ENCODE data around the gene CCT8. TPM values are rescaled to one million over a fixed set of nuclear protein-coding genes. Genes with fewer than 3 reads are reported as not detected.
A peak's percentile ranks its signal among the peaks of the same experiment; 100 is the strongest.

The CCT8 gene
- total RNA-seq, 2 experiments from 2014 or later: 184 to 185 TPM

DNA sequence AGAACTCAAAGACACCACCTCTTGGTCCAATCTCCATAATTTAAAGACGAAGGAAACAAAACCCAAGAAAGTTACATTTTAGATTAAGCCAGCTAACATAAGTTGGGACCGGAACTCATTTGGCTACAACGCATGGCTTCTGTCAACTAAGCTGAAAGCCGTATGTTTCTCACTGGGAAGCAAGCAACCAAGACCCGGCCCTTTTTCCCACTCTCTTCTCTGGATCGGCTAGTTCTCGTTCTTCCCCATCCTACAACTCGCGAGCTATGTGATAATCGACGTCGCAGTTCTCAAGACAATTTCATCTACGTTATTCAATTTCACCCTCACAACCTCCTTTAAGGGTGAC, 601 bp downstream of the CCT8 start:
- no peak for DNase-seq
- Mint-ChIP-seq H3K36me3 (peaks cover 15% of the 10 kb centered on the region), H3K27me3 (no peaks in the 10 kb centered on the region), H3K27ac (peak overlapping the region; percentile 99), H3K4me3 (peak overlapping the region; percentile 99), H3K9me3 (peaks cover 2% of the 10 kb centered on the region), H3K4me1 (peaks cover 39% of the 10 kb centered on the region)
- no peak for ATAC-seq (ENCODE audit: low read depth)
- POLR2A ChIA-PET: interaction anchor here (1.1 to 4.1 kb wide), 7 partner anchors 13 to 226 kb away, joined by 4 to 18 read pairs (median 14); partner anchors contain the start of genes BACH1, LTN1, RWDD2B and USP16

DNA sequence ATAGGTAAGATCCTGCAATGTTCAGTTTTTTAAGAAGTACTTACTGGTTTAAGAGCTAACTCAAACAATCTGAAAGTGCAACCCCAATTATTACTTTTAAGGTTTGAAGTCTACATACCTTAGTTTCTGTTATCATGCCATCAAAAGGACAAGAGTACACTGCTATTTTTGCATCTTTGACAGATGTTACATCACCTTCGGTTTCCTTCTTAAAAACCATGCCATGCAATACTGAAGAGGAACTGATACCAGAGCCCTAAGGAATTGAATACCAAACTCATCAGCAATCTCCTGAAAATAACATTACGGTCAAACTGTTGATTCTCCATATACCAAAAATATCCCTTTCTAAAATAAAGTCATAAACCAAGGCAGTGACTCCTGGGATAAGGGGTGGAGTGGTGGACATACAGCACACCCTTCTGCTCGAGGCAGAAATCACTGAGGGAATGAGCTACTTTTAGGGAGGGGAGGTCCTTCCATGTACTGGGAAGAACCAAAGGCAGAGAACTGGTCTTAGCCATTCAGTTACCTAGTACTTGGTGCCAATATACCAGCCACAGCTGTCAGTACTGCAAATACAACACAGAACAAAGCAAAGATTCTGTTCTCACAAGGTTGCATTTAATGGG, 8.5 kb downstream of the CCT8 start:
- H3K27ac Mint-ChIP-seq: no peak overlapping the region
- no peak overlapping the region for H3K4me3 Mint-ChIP-seq
- DNase-seq (no peak), ATAC-seq (ENCODE audit: low read depth) (no peak)
- peaks cover 52% of the 10 kb centered on the region for H3K36me3 Mint-ChIP-seq
- H3K9me3 Mint-ChIP-seq: no peaks in the 10 kb centered on the region
- POLR2A ChIA-PET: interaction anchor here (0.7 kb wide), 1 partner anchor 62 kb away, joined by 3 read pairs; no protein-coding TSS in a partner anchor
- H3K27me3 Mint-ChIP-seq: no peaks in the 10 kb centered on the region
- peaks cover 7% of the 10 kb centered on the region for H3K4me1 Mint-ChIP-seq

DNA sequence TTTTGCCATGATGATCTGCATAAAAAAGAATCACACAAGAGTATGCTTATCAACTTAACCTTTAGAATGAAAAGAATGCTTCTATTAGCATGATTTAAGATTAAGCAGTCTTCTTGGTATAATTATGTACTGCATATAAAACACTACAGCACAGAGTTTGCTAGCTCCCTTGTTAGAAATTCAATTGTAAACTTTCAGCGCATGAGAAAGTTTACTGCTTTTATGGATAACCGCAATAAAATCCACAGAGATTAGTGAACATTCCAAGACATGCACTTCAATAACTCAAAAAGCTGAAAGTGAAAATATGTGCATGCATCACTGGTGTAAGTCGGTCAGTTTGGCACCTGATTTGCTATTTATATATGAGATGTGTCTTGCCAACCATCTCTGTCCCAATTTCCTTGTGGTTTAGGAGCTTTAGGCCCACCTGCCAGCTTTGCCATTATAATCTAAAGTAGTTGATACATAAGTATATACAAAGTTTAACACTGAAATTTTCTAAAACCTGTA, 16.9 kb downstream of the CCT8 start:
- POLR2A ChIA-PET: no interaction called here
- no peak overlapping the region for H3K4me3 Mint-ChIP-seq
- H3K27me3 Mint-ChIP-seq: no peaks in the 10 kb centered on the region
- ATAC-seq (ENCODE audit: low read depth): no peak
- peaks cover 4% of the 10 kb centered on the region for H3K4me1 Mint-ChIP-seq
- peaks cover 32% of the 10 kb centered on the region for H3K36me3 Mint-ChIP-seq
- no peak overlapping the region for H3K27ac Mint-ChIP-seq
- no peaks in the 10 kb centered on the region for H3K9me3 Mint-ChIP-seq
- no peak for DNase-seq

DNA sequence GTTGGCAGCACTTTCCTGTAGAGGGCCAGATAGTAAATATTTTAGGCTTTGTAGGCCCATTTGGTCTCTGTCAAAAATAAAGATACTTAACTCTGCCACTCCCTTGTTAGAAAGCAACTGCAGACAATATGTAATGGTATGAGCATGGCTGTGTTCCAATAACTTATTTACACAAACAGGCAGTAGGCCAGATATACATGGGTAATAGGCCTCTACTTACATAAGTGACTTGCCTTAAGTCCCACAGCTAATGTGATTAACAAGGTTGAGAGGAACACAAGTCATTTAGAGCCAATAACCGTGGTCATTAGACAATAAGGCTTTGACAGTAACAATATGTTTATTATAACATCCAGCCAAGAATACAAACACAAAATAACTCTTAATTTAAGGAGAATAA, 17.4 kb downstream of the CCT8 start:
- H3K27ac Mint-ChIP-seq: no peak overlapping the region
- H3K36me3 Mint-ChIP-seq: peaks cover 26% of the 10 kb centered on the region
- H3K4me1 Mint-ChIP-seq: peaks cover 3% of the 10 kb centered on the region
- ATAC-seq (ENCODE audit: low read depth) (no peak), DNase-seq (no peak)
- H3K27me3 Mint-ChIP-seq: no peaks in the 10 kb centered on the region
- no peak overlapping the region for H3K4me3 Mint-ChIP-seq
- no peaks in the 10 kb centered on the region for H3K9me3 Mint-ChIP-seq
- POLR2A ChIA-PET: no interaction called here

DNA sequence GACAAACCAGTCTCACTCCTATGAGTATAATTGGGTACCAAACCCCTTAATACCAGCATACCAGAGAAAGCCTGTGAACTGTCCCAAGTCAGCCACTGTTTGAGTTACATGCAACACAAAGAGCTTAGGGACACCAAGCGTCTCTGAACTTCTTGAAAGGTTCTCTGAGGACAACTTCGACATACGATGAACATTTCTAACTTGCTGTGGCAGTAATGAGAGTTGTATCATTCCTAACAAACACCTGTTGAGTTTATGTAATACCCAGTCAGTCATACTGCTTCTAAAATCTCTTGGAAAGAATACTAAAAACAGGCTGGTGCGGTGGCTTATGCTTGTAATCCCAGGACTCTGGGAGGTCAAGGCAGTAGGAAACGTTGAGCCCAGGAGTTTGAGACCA, 18.4 kb downstream of the CCT8 start:
- POLR2A ChIA-PET: interaction anchor here (0.7 kb wide), 1 partner anchor 14 kb away, joined by 6 read pairs; no protein-coding TSS in a partner anchor
- Mint-ChIP-seq H3K36me3 (peaks cover 22% of the 10 kb centered on the region), H3K27me3 (no peaks in the 10 kb centered on the region), H3K4me3 (no peak overlapping the region), H3K9me3 (no peaks in the 10 kb centered on the region), H3K27ac (no peak overlapping the region), H3K4me1 (peaks cover 3% of the 10 kb centered on the region)
- no peak for DNase-seq
- ATAC-seq (ENCODE audit: low read depth): no peak

DNA sequence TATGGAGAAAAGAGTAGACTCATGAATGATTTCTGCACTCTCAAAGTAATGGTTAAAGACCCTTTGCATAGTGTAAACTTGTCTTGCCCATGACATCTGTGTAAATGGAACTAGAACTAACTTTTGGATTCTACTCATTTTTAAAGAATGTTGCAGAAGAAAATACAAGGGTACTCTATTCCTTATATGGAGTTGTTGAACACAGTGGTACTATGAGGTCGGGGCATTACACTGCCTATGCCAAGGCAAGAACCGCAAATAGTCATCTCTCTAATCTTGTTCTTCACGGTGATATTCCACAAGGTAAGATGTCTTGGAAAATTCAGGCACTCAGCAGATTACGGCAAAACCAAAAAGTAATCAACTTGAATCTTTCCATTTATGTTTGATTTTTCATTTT, 19.8 kb downstream of the CCT8 start:
- no peak overlapping the region for H3K4me3 Mint-ChIP-seq
- no peaks in the 10 kb centered on the region for H3K9me3 Mint-ChIP-seq
- POLR2A ChIA-PET: interaction anchor here (1.5 kb wide), 1 partner anchor 17 kb away, joined by 4 read pairs; no protein-coding TSS in a partner anchor

DNA sequence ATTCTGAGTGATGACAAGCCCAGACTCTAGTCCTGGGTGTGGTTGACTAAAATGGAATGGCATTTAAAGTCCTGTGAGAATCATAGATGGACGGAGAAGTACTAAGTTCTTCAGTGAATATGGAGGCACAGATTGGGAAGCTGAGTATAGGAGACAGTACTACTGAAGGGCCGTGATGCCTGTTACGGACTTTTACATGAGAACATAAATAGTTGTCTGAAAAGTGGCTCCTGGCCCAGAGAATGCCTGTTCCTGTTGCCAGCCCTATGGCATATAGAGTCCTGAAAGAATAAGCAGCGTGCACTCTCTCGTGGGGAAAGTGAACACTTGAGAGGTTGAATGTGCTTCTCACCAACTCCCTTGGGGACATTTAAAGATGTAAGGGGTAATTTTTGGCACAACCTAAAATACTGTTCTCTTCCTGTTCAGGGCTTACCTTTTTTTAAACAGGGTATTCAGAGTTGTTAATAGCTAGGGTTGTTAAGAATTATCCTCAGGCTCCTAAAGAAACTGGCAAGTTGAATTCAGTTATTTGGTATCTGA, 20.4 kb downstream of the CCT8 start:
- H3K4me1 Mint-ChIP-seq: peaks cover 3% of the 10 kb centered on the region
- POLR2A ChIA-PET: interaction anchor here (1.5 kb wide), 1 partner anchor 17 kb away, joined by 4 read pairs; no protein-coding TSS in a partner anchor
- ATAC-seq (ENCODE audit: low read depth) (no peak), DNase-seq (no peak)
- H3K4me3 Mint-ChIP-seq: no peak overlapping the region
- H3K27ac Mint-ChIP-seq: no peak overlapping the region
- H3K27me3 Mint-ChIP-seq: no peaks in the 10 kb centered on the region
- H3K9me3 Mint-ChIP-seq: no peaks in the 10 kb centered on the region
- H3K36me3 Mint-ChIP-seq: peaks cover 25% of the 10 kb centered on the region

More for the DNA sequence above, 19.8 kb downstream of the CCT8 start:
- DNase-seq (no peak), ATAC-seq (ENCODE audit: low read depth) (no peak)
- H3K27me3 Mint-ChIP-seq: no peaks in the 10 kb centered on the region
- H3K36me3 Mint-ChIP-seq: peaks cover 24% of the 10 kb centered on the region
- H3K4me1 Mint-ChIP-seq: peaks cover 3% of the 10 kb centered on the region
- H3K27ac Mint-ChIP-seq: no peak overlapping the region

DNA sequence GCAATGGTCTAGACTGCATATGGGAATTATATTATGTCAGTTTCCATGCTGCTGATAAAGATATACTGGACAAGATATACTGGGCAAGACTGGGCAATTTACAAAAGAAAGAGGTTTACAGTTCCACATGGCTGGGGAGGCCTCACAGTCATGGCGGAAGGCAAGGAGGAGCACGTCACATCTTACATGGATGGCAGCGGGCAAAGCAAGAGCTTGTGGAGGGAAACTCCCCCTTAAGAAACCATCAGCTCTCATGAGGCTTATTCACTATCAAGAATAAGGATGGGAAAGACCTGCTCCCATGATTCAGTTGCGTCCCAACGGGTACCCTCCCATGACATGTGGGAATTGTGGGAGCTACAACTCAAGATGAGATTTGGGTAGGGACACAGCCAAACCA, 21.2 kb downstream of the CCT8 start:
- POLR2A ChIA-PET: interaction anchor here (1.5 kb wide), 1 partner anchor 18 kb away, joined by 4 read pairs; no protein-coding TSS in a partner anchor
- DNase-seq (no peak), ATAC-seq (ENCODE audit: low read depth) (no peak)
- no peaks in the 10 kb centered on the region for H3K27me3 Mint-ChIP-seq
- no peaks in the 10 kb centered on the region for H3K9me3 Mint-ChIP-seq
- peaks cover 3% of the 10 kb centered on the region for H3K4me1 Mint-ChIP-seq
- no peak overlapping the region for H3K27ac Mint-ChIP-seq
- H3K4me3 Mint-ChIP-seq: no peak overlapping the region
- H3K36me3 Mint-ChIP-seq: peaks cover 26% of the 10 kb centered on the region

DNA sequence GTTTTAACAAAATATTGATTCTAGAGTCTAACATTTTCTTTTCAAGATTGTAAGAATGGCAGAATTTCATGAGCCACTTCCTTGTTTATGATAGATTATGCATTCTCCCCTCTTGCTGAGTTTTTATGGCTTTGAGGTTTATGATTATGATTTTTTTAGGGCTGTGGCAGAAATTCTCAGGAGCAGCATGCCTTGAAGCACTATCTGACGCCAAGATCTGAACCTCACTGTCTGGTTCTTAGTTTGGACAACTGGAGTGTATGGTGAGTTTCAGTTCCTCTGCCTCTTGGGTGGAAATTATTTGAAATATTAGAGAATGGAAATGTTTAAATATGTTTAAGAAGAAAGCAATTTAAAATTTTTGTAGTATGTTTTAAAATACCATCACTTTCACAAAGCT, 38.8 kb downstream of the CCT8 start:
- H3K4me3 Mint-ChIP-seq: no peak overlapping the region
- no peaks in the 10 kb centered on the region for H3K9me3 Mint-ChIP-seq
- POLR2A ChIA-PET: no interaction called here
- H3K27ac Mint-ChIP-seq: no peak overlapping the region
- no peak for DNase-seq
- ATAC-seq (ENCODE audit: low read depth): no peak
- H3K27me3 Mint-ChIP-seq: no peaks in the 10 kb centered on the region
- peaks cover 11% of the 10 kb centered on the region for H3K4me1 Mint-ChIP-seq
- H3K36me3 Mint-ChIP-seq: peaks cover 23% of the 10 kb centered on the region

DNA sequence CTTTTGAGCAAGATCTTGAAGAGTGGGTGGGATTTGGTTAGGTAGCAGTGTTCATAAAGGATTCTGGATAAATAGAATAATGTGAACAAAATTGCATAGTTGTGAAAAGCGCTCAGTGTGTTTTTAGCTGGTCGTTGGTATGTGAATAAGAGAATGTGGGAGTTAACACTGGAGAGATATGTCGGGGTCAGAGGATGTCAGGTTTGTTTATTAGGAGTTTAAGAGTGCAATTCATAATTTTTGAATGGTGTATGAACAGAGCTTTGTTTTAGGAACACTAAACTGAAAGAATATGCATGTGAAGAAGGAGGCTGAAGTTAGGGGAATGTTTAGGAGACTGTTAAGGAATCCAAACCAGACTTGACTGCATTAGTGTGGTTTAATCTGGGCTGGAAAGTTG, 39.6 kb downstream of the CCT8 start:
- no peak overlapping the region for H3K4me3 Mint-ChIP-seq
- DNase-seq (no peak), ATAC-seq (ENCODE audit: low read depth) (no peak)
- no peaks in the 10 kb centered on the region for H3K9me3 Mint-ChIP-seq
- POLR2A ChIA-PET: no interaction called here
- H3K4me1 Mint-ChIP-seq: peaks cover 12% of the 10 kb centered on the region
- no peaks in the 10 kb centered on the region for H3K27me3 Mint-ChIP-seq
- H3K36me3 Mint-ChIP-seq: peaks cover 22% of the 10 kb centered on the region
- H3K27ac Mint-ChIP-seq: no peak overlapping the region

DNA sequence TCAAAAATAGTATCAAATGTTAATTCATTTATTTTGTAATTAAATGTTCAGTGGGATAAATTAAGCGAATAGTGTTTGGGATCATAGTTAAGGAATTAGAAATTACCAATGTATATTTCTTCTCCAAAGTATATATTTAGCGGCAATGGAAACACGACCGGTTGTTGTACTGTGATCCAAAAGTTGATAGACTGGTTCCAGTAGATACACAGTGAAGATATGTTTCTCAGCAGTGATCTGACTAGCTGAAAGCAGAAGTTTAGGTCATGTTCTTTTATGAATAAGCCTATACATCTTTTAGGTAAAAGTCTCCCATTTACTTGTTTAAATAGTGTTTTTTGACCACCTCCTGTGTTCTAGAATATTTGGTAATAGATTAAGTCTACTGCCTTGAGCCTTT, 40.1 kb downstream of the CCT8 start:
- H3K4me3 Mint-ChIP-seq: no peak overlapping the region
- H3K9me3 Mint-ChIP-seq: no peaks in the 10 kb centered on the region

DNA sequence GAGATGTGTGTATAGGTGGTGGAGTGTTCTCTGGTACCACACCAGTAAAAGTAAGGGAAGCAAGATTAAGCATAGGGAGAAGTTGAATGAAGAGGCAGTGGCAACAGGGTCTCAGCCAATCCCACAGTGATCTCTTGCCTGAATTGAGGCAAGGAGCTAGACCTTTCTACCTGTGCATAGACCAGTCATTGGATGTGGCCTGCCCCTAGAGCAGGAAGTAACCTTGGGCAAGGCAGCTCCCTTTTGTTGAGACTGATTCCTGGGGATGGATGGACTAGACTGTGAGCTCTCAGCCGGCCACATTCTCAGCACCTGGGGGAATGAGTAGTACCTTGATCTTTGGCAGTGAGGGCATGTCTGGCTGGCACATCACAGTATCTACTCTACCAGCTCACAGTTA, 42.5 kb downstream of the CCT8 start:
- no peaks in the 10 kb centered on the region for H3K9me3 Mint-ChIP-seq
- no peak for DNase-seq
- no peak for ATAC-seq (ENCODE audit: low read depth)
- peaks cover 23% of the 10 kb centered on the region for H3K4me1 Mint-ChIP-seq
- H3K27ac Mint-ChIP-seq: peak overlapping the region; percentile 45
- POLR2A ChIA-PET: interaction anchor here (1.1 to 1.9 kb wide), 2 partner anchors 9 to 38 kb away, joined by 3 to 7 read pairs; partner anchors contain the start of gene LTN1
- H3K36me3 Mint-ChIP-seq: peaks cover 20% of the 10 kb centered on the region
- H3K27me3 Mint-ChIP-seq: no peaks in the 10 kb centered on the region
- H3K4me3 Mint-ChIP-seq: no peak overlapping the region

More for the DNA sequence above, 40.1 kb downstream of the CCT8 start:
- Mint-ChIP-seq H3K27me3 (no peaks in the 10 kb centered on the region), H3K4me1 (peaks cover 12% of the 10 kb centered on the region), H3K36me3 (peaks cover 22% of the 10 kb centered on the region), H3K27ac (no peak overlapping the region)
- ATAC-seq (ENCODE audit: low read depth) (no peak), DNase-seq (no peak)
- POLR2A ChIA-PET: no interaction called here

DNA sequence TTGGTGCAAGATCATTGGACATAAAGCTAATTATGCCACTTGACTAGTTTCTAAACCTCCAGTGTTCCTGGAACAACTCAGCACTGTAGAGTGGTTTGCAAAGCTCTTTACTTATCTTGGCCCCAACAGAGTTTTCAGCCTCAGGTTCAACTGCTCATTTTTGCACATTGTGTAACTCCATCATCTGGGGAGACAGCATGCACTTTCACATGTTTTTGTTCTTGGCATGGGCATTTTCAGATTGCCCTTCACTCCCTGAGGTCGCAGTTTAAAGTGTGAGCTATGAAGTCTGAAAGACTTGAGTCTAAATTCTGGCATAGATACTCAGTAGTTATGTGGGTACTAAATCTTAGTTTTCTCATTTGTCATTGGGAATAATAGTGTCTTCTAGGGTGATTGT, 43.9 kb downstream of the CCT8 start:
- H3K27me3 Mint-ChIP-seq: no peaks in the 10 kb centered on the region
- no peak for ATAC-seq (ENCODE audit: low read depth)
- no peak overlapping the region for H3K4me3 Mint-ChIP-seq
- no peak for DNase-seq
- H3K36me3 Mint-ChIP-seq: peaks cover 16% of the 10 kb centered on the region
- H3K4me1 Mint-ChIP-seq: peaks cover 29% of the 10 kb centered on the region
- no peak overlapping the region for H3K27ac Mint-ChIP-seq
- POLR2A ChIA-PET: interaction anchor here (0.9 kb wide), 1 partner anchor 26 kb away, joined by 3 read pairs; no protein-coding TSS in a partner anchor
- no peaks in the 10 kb centered on the region for H3K9me3 Mint-ChIP-seq

DNA sequence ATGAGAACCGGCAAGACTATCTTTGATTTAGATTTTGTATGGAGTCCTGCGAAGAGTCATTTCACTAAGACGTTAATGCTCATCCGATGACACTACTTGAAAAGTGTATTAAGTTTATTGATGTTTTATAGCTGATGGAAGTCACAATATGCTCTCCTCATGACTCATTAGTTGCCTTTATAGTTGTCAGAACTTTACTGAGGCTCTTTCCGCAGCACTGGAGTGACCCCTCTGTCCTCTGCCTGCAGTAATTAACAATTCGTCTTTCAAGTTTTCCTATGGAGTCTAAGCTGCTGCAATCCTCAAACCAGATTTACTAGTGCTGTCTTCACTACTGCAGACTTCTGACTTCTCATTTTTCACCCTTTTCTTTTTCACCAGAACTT, 48.1 kb downstream of the CCT8 start:
- Mint-ChIP-seq H3K4me1 (peaks cover 39% of the 10 kb centered on the region), H3K4me3 (peak overlapping the region; percentile 93), H3K27me3 (no peaks in the 10 kb centered on the region), H3K36me3 (peaks cover 5% of the 10 kb centered on the region), H3K27ac (peak overlapping the region; percentile 98), H3K9me3 (no peaks in the 10 kb centered on the region)
- ATAC-seq (ENCODE audit: low read depth) (no peak), DNase-seq (no peak)
- POLR2A ChIA-PET: interaction anchor here (0.7 to 9.2 kb wide), 8 partner anchors 12 to 189 kb away, joined by 3 to 171 read pairs (median 12); partner anchors contain the start of genes CCT8 and LTN1

Data from activated naive CD8-positive, alpha-beta T cell treated with anti-CD3 and anti-CD28 coated beads, Interleukin-2, amount 10 ng/mL, durations not matched to agents 7 days and 5 days (primary cell).